NT2/D1 (cell line): ENCODE data around the gene WASF2.
A peak's percentile ranks its signal among the peaks of the same experiment; 100 is the strongest.

ENCODE experiments used
- DNase-seq: peaks from one replicate; pipeline ENCODE4 v3.0.0-alpha.2; 2011; ENCODE audit warnings: low read depth, low spot score
- H3K27me3 ChIP-seq: 2 replicates; pipeline ENCODE4 v1.6.0; 2011; ENCODE audit warnings: mild to moderate bottlenecking; ENCODE audit not compliant: insufficient read length, insufficient read depth
- H3K36me3 ChIP-seq: 2 replicates; pipeline ENCODE4 v1.6.1; 2011; ENCODE audit warnings: mild to moderate bottlenecking, low read length, mixed read lengths; ENCODE audit not compliant: insufficient read depth, insufficient read length
- H3K4me1 ChIP-seq: 2 replicates; pipeline ENCODE4 v1.5.1; 2011; ENCODE audit not compliant: insufficient read depth, insufficient read length
- H3K4me3 ChIP-seq: 2 replicates; pipeline ENCODE4 v1.5.1; 2011; ENCODE audit warnings: low read depth; ENCODE audit not compliant: insufficient read length
- H3K9ac ChIP-seq: 2 replicates; pipeline ENCODE4 v1.6.0; 2011; ENCODE audit warnings: low read depth; ENCODE audit not compliant: insufficient read length
- H3K9me3 ChIP-seq: 2 replicates; pipeline ENCODE4 v1.5.1; 2011; ENCODE audit warnings: mild to moderate bottlenecking, low read length; ENCODE audit not compliant: insufficient read depth
- SUZ12 ChIP-seq: IDR thresholded peaks from 2 replicates; pipeline ENCODE4 v1.6.1; 2011; ENCODE audit not compliant: insufficient read length, insufficient read depth; ENCODE audit errors: extremely low read depth
- YY1 ChIP-seq: IDR thresholded peaks from 2 replicates; pipeline ENCODE4 v1.6.1; 2011; ENCODE audit not compliant: insufficient read length, insufficient read depth
- ZNF274 ChIP-seq: IDR thresholded peaks from 2 replicates; pipeline ENCODE4 v1.6.1; 2011; ENCODE audit warnings: mild to moderate bottlenecking, low read depth, low read length

The WASF2 gene

GRCh38 chr1:27377760-27378495 is 112.0 kb downstream of the WASF2 start:
- DNase-seq, result no peak
- TF ChIP-seq ZNF274, result no peak
- TF ChIP-seq YY1, result no peak
- Histone ChIP-seq H3K27me3 (peaks cover 26% of the 10 kb centered on the region), H3K9ac (no peak overlapping the region), H3K4me3 (no peak overlapping the region), H3K4me1 (peaks cover 16% of the 10 kb centered on the region), H3K9me3 (no peaks in the 10 kb centered on the region), H3K36me3 (no peaks in the 10 kb centered on the region)

DNA sequence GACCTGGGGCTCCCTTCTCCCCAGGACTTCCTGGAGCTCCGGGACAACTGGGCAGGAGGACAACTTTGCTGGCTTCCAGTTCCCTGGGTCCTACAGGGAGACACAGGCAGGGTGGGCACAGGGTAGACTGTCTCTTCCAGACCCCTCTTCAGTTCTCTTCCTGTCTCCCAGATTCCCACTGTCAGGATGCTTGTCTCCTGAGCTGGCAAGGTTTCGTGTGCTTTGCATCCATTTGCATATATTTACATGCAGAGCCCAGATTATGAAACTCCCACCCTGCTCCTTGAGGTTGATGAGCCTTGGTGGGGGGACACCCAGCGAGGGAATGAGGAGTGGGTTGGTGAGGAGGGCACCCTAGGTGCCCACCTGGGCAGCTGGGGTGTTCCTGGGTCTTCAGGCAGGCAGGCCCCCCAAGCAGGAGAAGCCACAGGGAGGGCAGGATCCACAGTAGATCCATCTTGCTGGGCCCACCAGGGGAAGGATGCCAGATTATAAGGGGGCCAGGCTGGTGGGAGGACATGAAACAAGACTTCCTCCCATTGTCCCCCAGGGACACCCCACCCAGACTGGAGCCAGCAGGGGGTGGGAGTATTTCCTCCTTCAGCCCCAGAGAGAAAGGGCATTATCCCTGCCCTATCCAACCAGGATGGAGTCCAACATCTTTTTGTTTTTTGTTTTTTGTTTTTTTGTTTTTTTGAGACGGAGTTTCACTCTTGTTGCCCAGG is 115.4 kb downstream of the WASF2 start, which contains the start of gene FCN3:
Gene FCN3, minus strand, starts transcription at position 463 of the 725 bp plus-strand sequence. Its CDS starts 6 bp downstream, at position 457.
- no peak for TF ChIP-seq SUZ12
- no peak for TF ChIP-seq YY1
- Histone ChIP-seq H3K36me3 (no peaks in the 10 kb centered on the region), H3K27me3 (no peaks in the 10 kb centered on the region), H3K4me1 (peaks cover 12% of the 10 kb centered on the region), H3K9ac (no peak within 1 kb of the TSS), H3K9me3 (no peaks in the 10 kb centered on the region), H3K4me3 (no peak within 1 kb of the TSS)
- no peak for DNase-seq

- DNase-seq, result no peak
Observed at GRCh38 chr1:27372808-27373690, 116.9 kb downstream of the WASF2 start.

GRCh38 chr1:27372022-27372807 is 117.8 kb downstream of the WASF2 start:
- no peak overlapping the region for H3K4me3 ChIP-seq
- no peaks in the 10 kb centered on the region for H3K27me3 ChIP-seq
- no peaks in the 10 kb centered on the region for H3K9me3 ChIP-seq
- no peaks in the 10 kb centered on the region for H3K36me3 ChIP-seq
- H3K9ac ChIP-seq, result no peak overlapping the region
- no peak for TF ChIP-seq SUZ12
- TF ChIP-seq YY1, result no peak
- TF ChIP-seq ZNF274, result no peak
- no peak for DNase-seq
- H3K4me1 ChIP-seq, result peaks cover 12% of the 10 kb centered on the region

More at GRCh38 chr1:27372808-27373690, 116.9 kb downstream of the WASF2 start:
- H3K9me3 ChIP-seq, result no peaks in the 10 kb centered on the region
- no peak overlapping the region for H3K9ac ChIP-seq
- H3K36me3 ChIP-seq, result no peaks in the 10 kb centered on the region
- H3K27me3 ChIP-seq, result no peaks in the 10 kb centered on the region
- H3K4me3 ChIP-seq, result no peak overlapping the region
- H3K4me1 ChIP-seq, result peaks cover 7% of the 10 kb centered on the region
- TF ChIP-seq SUZ12 (no peak), YY1 (no peak), ZNF274 (no peak)

DNA sequence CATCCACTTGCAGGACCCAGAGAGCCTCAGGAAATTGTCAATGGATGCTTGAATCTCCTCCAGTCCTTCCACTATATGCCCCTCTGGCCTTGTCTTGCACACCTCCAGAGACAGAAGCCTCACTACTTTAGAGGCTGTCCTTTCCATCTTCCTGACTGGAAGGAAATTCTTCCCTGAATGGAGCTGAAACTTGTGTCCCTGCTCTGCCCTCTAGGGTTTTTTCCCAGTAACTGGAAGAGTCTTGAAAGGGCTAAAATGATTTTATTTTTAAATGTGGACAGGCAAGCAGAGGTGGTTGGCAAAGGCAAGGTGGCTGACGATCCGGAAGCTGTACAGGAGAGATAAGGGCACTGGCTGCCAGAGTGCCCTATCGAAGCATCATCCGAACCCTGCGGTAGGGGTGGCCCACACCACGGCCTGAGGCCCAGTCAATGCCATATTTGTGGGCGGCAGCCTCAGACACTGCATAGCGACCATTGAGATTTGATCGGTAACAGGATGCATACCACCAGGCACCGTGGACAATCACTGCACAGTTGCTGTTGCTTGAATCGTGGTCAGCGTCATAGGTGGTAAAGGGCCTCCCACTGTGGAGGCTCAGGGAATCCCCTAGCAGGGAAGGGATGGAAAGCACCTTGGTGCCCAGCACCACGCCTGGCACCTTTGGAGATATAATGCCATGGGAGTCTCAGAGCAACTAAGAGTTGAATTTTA is 120.9 kb downstream of the WASF2 start:
- Histone ChIP-seq H3K36me3 (no peaks in the 10 kb centered on the region), H3K9me3 (no peaks in the 10 kb centered on the region), H3K4me3 (no peak overlapping the region), H3K4me1 (peaks cover 28% of the 10 kb centered on the region), H3K27me3 (no peaks in the 10 kb centered on the region), H3K9ac (peak overlapping the region; percentile 47)
- no peak for TF ChIP-seq YY1
- no peak for TF ChIP-seq SUZ12
- no peak for TF ChIP-seq ZNF274
- DNase-seq, result no peak

GRCh38 chr1:27367160-27367650 is 122.8 kb downstream of the WASF2 start:
- H3K4me3 ChIP-seq, result peak overlapping the region; percentile 69
- peaks cover 24% of the 10 kb centered on the region for H3K4me1 ChIP-seq
- no peaks in the 10 kb centered on the region for H3K9me3 ChIP-seq
- H3K27me3 ChIP-seq, result no peaks in the 10 kb centered on the region
- H3K36me3 ChIP-seq, result peaks cover 11% of the 10 kb centered on the region
- H3K9ac ChIP-seq, result peak overlapping the region; percentile 85
- TF ChIP-seq ZNF274, result no peak
- no peak for DNase-seq
